HCT116 (cell line): ENCODE measurements around the gene REEP6.

Experiments used
- CTCF ChIP-seq, 3 experiments: fragments of 200-600 bp in 1 of 3; sonication (generic) in 1 of 3; IDR thresholded peaks in 2 of 3; conservative IDR thresholded peaks in 1 of 3; 2 replicates each; pipeline ENCODE4 v1.5.1; 2012 to 2017; ENCODE audit warnings: low read depth in 2 of 3, low read length in 2 of 3, antibody characterized with exemption in 1 of 3, borderline replicate concordance in 1 of 3, control low read depth in 1 of 3, mild to moderate bottlenecking in 1 of 3, mixed read lengths in 1 of 3, mixed run types in 1 of 3, moderate library complexity in 1 of 3; ENCODE audit not compliant: insufficient read depth in 1 of 3
- EZH2 ChIP-seq: fragments of 200-600 bp; sonication (generic); IDR thresholded peaks from 2 replicates; pipeline ENCODE4 v1.6.1; 2017; ENCODE audit warnings: antibody characterized with exemption, mixed run types
- EZH2phosphoT487 ChIP-seq: fragments of 200-600 bp; IDR thresholded peaks from 2 replicates; pipeline ENCODE4 v1.6.1; 2018; ENCODE audit warnings: antibody characterized with exemption, borderline replicate concordance
- POLR2A ChIP-seq: IDR thresholded peaks from 2 replicates; pipeline ENCODE4 v1.7.0; 2011; ENCODE audit warnings: borderline replicate concordance; ENCODE audit not compliant: insufficient read depth, insufficient read length; ENCODE audit errors: extremely low read depth
- POLR2AphosphoS5 ChIP-seq: IDR thresholded peaks from 2 replicates; pipeline ENCODE4 v1.6.1; 2011; ENCODE audit warnings: mild to moderate bottlenecking, low read depth, low read length, moderate library complexity
- REST ChIP-seq: IDR thresholded peaks from 2 replicates; pipeline ENCODE4 v1.6.1; 2012; ENCODE audit warnings: low read depth
- SIN3A ChIP-seq: IDR thresholded peaks from 2 replicates; pipeline ENCODE4 v1.6.1; 2012; ENCODE audit warnings: low read depth
- SP1 ChIP-seq: IDR thresholded peaks from 2 replicates; pipeline ENCODE4 v1.6.1; 2012; ENCODE audit warnings: low read depth
- ZNF274 ChIP-seq: fragments of 200-500 bp; sonication (Bioruptor generic); IDR thresholded peaks from 2 replicates; pipeline ENCODE4 v1.6.1; 2014; ENCODE audit warnings: mild to moderate bottlenecking, low read depth, low read length, inconsistent platforms

GRCh38 chr19:1534972-1535371 lies 44.0 kb downstream of the REEP6 start:
- no peak for TF ChIP-seq REST
- no peak for TF ChIP-seq CTCF (IDR thresholded peaks at IDR 0.05 in 2 of 3, conservative IDR thresholded peaks at IDR 0.05 in 1 of 3; ENCODE audit: borderline replicate concordance in 1 of 3, insufficient read depth in 1 of 3, low read depth in 2 of 3, low read length in 2 of 3)
- no peak for TF ChIP-seq SIN3A
- TF ChIP-seq POLR2A, result no peak
- no peak for TF ChIP-seq EZH2
- no peak for TF ChIP-seq EZH2phosphoT487
- no peak for TF ChIP-seq ZNF274
- no peak for TF ChIP-seq POLR2AphosphoS5
- TF ChIP-seq SP1, result no peak
